Measurements from ENCODE around the gene ATRNL1. TPM values are rescaled to one million over a fixed set of nuclear protein-coding genes. Genes with fewer than 3 reads are reported as not detected.

Gene ATRNL1
- total RNA-seq, 1 donor from 2014 or later = 66.0 TPM

GRCh38 chr10:115107830-115108229, 14.7 kb downstream of the ATRNL1 start:
- Mint-ChIP-seq H3K27me3 (ENCODE audit: low read depth) (no peaks in the 10 kb centered on the region), H3K4me1 (ENCODE audit: low read depth) (no peaks in the 10 kb centered on the region), H3K9me3 (ENCODE audit: low read depth) (peaks cover 18% of the 10 kb centered on the region), H3K4me3 (ENCODE audit: unreplicated experiment) (no peak overlapping the region), H3K36me3 (ENCODE audit: low read depth) (peaks cover 2% of the 10 kb centered on the region), H3K27ac (ENCODE audit: unreplicated experiment) (no peak overlapping the region)
- no peak for DNase-seq (ENCODE audit: low spot score)
- TF ChIP-seq, protein P1, sequence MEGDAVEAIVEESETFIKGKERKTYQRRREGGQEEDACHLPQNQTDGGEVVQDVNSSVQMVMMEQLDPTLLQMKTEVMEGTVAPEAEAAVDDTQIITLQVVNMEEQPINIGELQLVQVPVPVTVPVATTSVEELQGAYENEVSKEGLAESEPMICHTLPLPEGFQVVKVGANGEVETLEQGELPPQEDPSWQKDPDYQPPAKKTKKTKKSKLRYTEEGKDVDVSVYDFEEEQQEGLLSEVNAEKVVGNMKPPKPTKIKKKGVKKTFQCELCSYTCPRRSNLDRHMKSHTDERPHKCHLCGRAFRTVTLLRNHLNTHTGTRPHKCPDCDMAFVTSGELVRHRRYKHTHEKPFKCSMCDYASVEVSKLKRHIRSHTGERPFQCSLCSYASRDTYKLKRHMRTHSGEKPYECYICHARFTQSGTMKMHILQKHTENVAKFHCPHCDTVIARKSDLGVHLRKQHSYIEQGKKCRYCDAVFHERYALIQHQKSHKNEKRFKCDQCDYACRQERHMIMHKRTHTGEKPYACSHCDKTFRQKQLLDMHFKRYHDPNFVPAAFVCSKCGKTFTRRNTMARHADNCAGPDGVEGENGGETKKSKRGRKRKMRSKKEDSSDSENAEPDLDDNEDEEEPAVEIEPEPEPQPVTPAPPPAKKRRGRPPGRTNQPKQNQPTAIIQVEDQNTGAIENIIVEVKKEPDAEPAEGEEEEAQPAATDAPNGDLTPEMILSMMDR (IDR thresholded peaks at IDR 0.05) = no peak

DNA sequence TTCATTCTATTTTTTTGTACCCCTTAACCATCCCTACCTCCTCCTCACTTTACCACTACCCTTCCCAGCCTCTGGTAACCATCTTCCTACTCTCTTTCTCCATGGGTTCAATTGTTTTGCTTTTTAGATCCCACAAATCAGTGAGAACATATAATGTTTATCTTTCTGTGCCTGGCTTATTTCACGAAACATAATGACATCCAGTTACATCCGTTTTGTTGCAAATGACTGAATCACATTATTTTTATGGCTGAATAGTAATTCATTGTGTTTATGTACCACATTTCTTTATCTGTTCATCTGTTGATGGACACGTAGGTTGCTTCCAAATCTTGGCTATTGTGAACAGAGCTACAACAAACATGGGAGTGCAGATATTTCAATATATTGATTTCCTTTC, 24.1 kb downstream of the ATRNL1 start:
- DNase-seq (ENCODE audit: low spot score) = no peak
- Mint-ChIP-seq H3K4me1 (ENCODE audit: low read depth) (peaks cover 4% of the 10 kb centered on the region), H3K36me3 (ENCODE audit: low read depth) (peaks cover 5% of the 10 kb centered on the region), H3K9me3 (ENCODE audit: low read depth) (peaks cover 2% of the 10 kb centered on the region), H3K27ac (ENCODE audit: unreplicated experiment) (no peak overlapping the region), H3K27me3 (ENCODE audit: low read depth) (no peaks in the 10 kb centered on the region), H3K4me3 (ENCODE audit: unreplicated experiment) (no peak overlapping the region)
- TF ChIP-seq, protein P1 (IDR thresholded peaks at IDR 0.05) = no peak

GRCh38 chr10:115118346-115118745, 25.2 kb downstream of the ATRNL1 start:
- H3K27ac Mint-ChIP-seq (ENCODE audit: unreplicated experiment) = no peak overlapping the region
- H3K9me3 Mint-ChIP-seq (ENCODE audit: low read depth) = peaks cover 2% of the 10 kb centered on the region
- no peak overlapping the region for H3K4me3 Mint-ChIP-seq (ENCODE audit: unreplicated experiment)
- H3K36me3 Mint-ChIP-seq (ENCODE audit: low read depth) = peaks cover 5% of the 10 kb centered on the region
- TF ChIP-seq, protein P1 (IDR thresholded peaks at IDR 0.05) = no peak
- H3K4me1 Mint-ChIP-seq (ENCODE audit: low read depth) = peaks cover 4% of the 10 kb centered on the region
- DNase-seq (ENCODE audit: low spot score) = no peak
- H3K27me3 Mint-ChIP-seq (ENCODE audit: low read depth) = no peaks in the 10 kb centered on the region

GRCh38 chr10:115125505-115125904, 32.3 kb downstream of the ATRNL1 start:
- no peaks in the 10 kb centered on the region for H3K9me3 Mint-ChIP-seq (ENCODE audit: low read depth)
- no peaks in the 10 kb centered on the region for H3K27me3 Mint-ChIP-seq (ENCODE audit: low read depth)
- H3K36me3 Mint-ChIP-seq (ENCODE audit: low read depth) = no peaks in the 10 kb centered on the region
- TF ChIP-seq, protein P1 (IDR thresholded peaks at IDR 0.05) = no peak
- H3K4me1 Mint-ChIP-seq (ENCODE audit: low read depth) = peaks cover 14% of the 10 kb centered on the region
- no peak overlapping the region for H3K27ac Mint-ChIP-seq (ENCODE audit: unreplicated experiment)
- no peak overlapping the region for H3K4me3 Mint-ChIP-seq (ENCODE audit: unreplicated experiment)
- no peak for DNase-seq (ENCODE audit: low spot score)

- Mint-ChIP-seq H3K27me3 (ENCODE audit: low read depth) (no peaks in the 10 kb centered on the region), H3K4me3 (ENCODE audit: unreplicated experiment) (no peak overlapping the region), H3K9me3 (ENCODE audit: low read depth) (no peaks in the 10 kb centered on the region), H3K27ac (ENCODE audit: unreplicated experiment) (no peak overlapping the region), H3K4me1 (ENCODE audit: low read depth) (peaks cover 5% of the 10 kb centered on the region), H3K36me3 (ENCODE audit: low read depth) (peaks cover 7% of the 10 kb centered on the region)
- no peak for DNase-seq (ENCODE audit: low spot score)
- TF ChIP-seq, protein P1 (IDR thresholded peaks at IDR 0.05) = peak; percentile 86
Observed at GRCh38 chr10:115129752-115130151, 36.6 kb downstream of the ATRNL1 start.
